HepG2 (cell line): ENCODE measurements around the gene TMEM117. TPM values are rescaled to one million over a fixed set of nuclear protein-coding genes. Genes with fewer than 3 reads are reported as not detected.

Source experiments
- ATAC-seq: fragments of 200-7000 bp; cut with Tn5 transposase; 3 replicates; pipeline ENCODE4 v1.9.1; 2020; ENCODE audit warnings: mild to moderate bottlenecking, moderate library complexity
- BruUV-seq: library from RNA; stranded (reverse); fragments of 400-500 nt; replicated peaks from 2 replicates; lab custom pipeline; 2021; lab: Mats Ljungman, UMichigan
- CTCF ChIA-PET: fragments of 300-600 bp; formaldehyde crosslinking; extraction: SDS; loops from one replicate; lab custom pipeline; 2021; ENCODE audit warnings: low total read pairs, inconsistent platforms, low intra/inter-chr PET ratio; lab: Yijun Ruan, JAX
- POLR2A ChIA-PET: fragments of 350-600 bp; sonication (Branson Sonifier 250); formaldehyde crosslinking; loops from one replicate; lab custom pipeline; 2020; ENCODE audit warnings: antibody characterized with exemption, inconsistent platforms; lab: Yijun Ruan, JAX
- DNase-seq: peaks from one replicate; pipeline ENCODE4 v3.0.0-alpha.2; 2015; ENCODE audit warnings: low spot score
- FAIRE-seq: peaks from 3 replicates; lab custom pipeline; 2011; peaks lifted over from hg19 to GRCh38; lab: Jason Lieb, UNC
- H2AFZ ChIP-seq: one replicate; pipeline ENCODE4 v1.6.1; 2011; ENCODE audit warnings: low read length, inconsistent platforms
- H3K27ac ChIP-seq: fragments of 300-600 bp; 3 replicates; pipeline ENCODE4 v1.8.0; 2011; ENCODE audit warnings: mixed run types, mild to moderate bottlenecking, mixed read lengths, low read length, inconsistent platforms; ENCODE audit not compliant: insufficient read depth; ENCODE audit errors: extremely low read length
- H3K27me3 ChIP-seq, 2 experiments: fragments of 200-600 bp in 1 of 2; 2 replicates in 1 of 2; 3 replicates in 1 of 2; pipeline versions ENCODE4 v1.6.0 to v1.8.0; 2011; ENCODE audit warnings: low read length in 2 of 2, mild to moderate bottlenecking in 2 of 2, moderate library complexity in 2 of 2, inconsistent platforms in 1 of 2; ENCODE audit not compliant: insufficient read depth in 2 of 2, control insufficient read depth in 1 of 2
- H3K36me3 ChIP-seq, 2 experiments: fragments of 200-600 bp in 1 of 2; replicated peaks in 1 of 2; 2 replicates in 1 of 2; 3 replicates in 1 of 2; pipeline versions ENCODE4 v1.5.1 to v1.8.0; 2011; ENCODE audit warnings: low read length in 2 of 2, inconsistent platforms in 1 of 2; ENCODE audit not compliant: insufficient read depth in 2 of 2, control insufficient read depth in 1 of 2
- H3K4me1 ChIP-seq: 2 replicates; pipeline ENCODE4 v1.5.1; 2012; ENCODE audit warnings: low read length, inconsistent platforms; ENCODE audit not compliant: insufficient read depth
- H3K4me2 ChIP-seq: 2 replicates; pipeline ENCODE4 v1.6.0; 2011; ENCODE audit warnings: low read depth, low read length, inconsistent platforms
- H3K4me3 ChIP-seq, 3 experiments: fragments of 200-600 bp in 1 of 3; sonication (generic), shearing (Covaris generic) in 1 of 3; replicated peaks in 1 of 3; 2 replicates each; pipeline ENCODE4 v1.5.1; 2011 to 2016; ENCODE audit warnings: low read length in 3 of 3, inconsistent platforms in 2 of 3, low read depth in 2 of 3, mild to moderate bottlenecking in 2 of 3, control low read depth in 1 of 3, mixed read lengths in 1 of 3; ENCODE audit not compliant: insufficient read depth in 1 of 3
- H3K79me2 ChIP-seq: one replicate; pipeline ENCODE4 v1.6.1; 2011; ENCODE audit warnings: low read length, inconsistent platforms; ENCODE audit not compliant: insufficient read depth
- H3K9ac ChIP-seq: 2 replicates; pipeline ENCODE4 v1.6.0; 2011; ENCODE audit warnings: mild to moderate bottlenecking, low read depth, low read length, inconsistent platforms; ENCODE audit not compliant: insufficient read depth
- H3K9me3 ChIP-seq: 2 replicates; pipeline ENCODE4 v1.5.1; 2012; ENCODE audit warnings: mild to moderate bottlenecking, low read length
- H4K20me1 ChIP-seq: 2 replicates; pipeline ENCODE4 v1.6.0; 2011; ENCODE audit warnings: inconsistent platforms, mild to moderate bottlenecking, low read length, moderate library complexity; ENCODE audit not compliant: insufficient read depth
- ATF1 ChIP-seq: IDR thresholded peaks from 2 replicates; pipeline ENCODE4 v1.6.1; 2016; ENCODE audit warnings: mild to moderate bottlenecking, control low read depth
- CC2D1A ChIP-seq: sonication (generic); formaldehyde crosslinking; IDR thresholded peaks from 2 replicates; pipeline ENCODE4 v1.8.1; 2023; ENCODE audit warnings: mild to moderate bottlenecking, missing genetic modification reagents
- ETV6 ChIP-seq: sonication (generic); formaldehyde crosslinking; conservative IDR thresholded peaks from 2 replicates; pipeline ENCODE4 v1.4.0; 2020; ENCODE audit warnings: missing genetic modification reagents
- HDAC2 ChIP-seq: sonication (generic); formaldehyde crosslinking; IDR thresholded peaks from 2 replicates; pipeline ENCODE4 v1.4.0; 2020; ENCODE audit warnings: missing genetic modification reagents
- HHEX ChIP-seq: IDR thresholded peaks from 2 replicates; pipeline ENCODE4 v1.6.1; 2016; ENCODE audit warnings: control low read depth
- ISL2 ChIP-seq: sonication (generic); formaldehyde crosslinking; IDR thresholded peaks from 2 replicates; pipeline ENCODE4 v1.5.0; 2020; ENCODE audit warnings: missing genetic modification reagents
- KMT2A ChIP-seq: sonication (generic); formaldehyde crosslinking; IDR thresholded peaks from 2 replicates; pipeline ENCODE4 v1.4.0; 2020; ENCODE audit warnings: missing genetic modification reagents
- PATZ1 ChIP-seq: sonication (generic); formaldehyde crosslinking; IDR thresholded peaks from 2 replicates; pipeline ENCODE4 v1.4.0; 2020; ENCODE audit warnings: missing genetic modification reagents
- REPIN1 ChIP-seq: sonication (generic); formaldehyde crosslinking; IDR thresholded peaks from 2 replicates; pipeline ENCODE4 v1.8.0; 2022; ENCODE audit warnings: missing genetic modification reagents, low read depth, mild to moderate bottlenecking, borderline replicate concordance
- SAFB2 ChIP-seq: sonication (generic); formaldehyde crosslinking; IDR thresholded peaks from 2 replicates; pipeline ENCODE4 v1.5.1; 2020; ENCODE audit warnings: missing genetic modification reagents, low read depth, mild to moderate bottlenecking, borderline replicate concordance
- SIN3A ChIP-seq: IDR thresholded peaks from 2 replicates; pipeline ENCODE4 v1.6.1; 2011; ENCODE audit warnings: low read depth, mild to moderate bottlenecking, control low read depth, low read length, borderline replicate concordance
- SMARCE1 ChIP-seq: fragments of 450-650 bp; IDR thresholded peaks from 2 replicates; pipeline ENCODE4 v1.6.1; 2017; ENCODE audit warnings: borderline replicate concordance
- TRIM24 ChIP-seq: sonication (generic); formaldehyde crosslinking; IDR thresholded peaks from 2 replicates; pipeline ENCODE4 v1.8.0; 2022; ENCODE audit warnings: mild to moderate bottlenecking, missing genetic modification reagents
- ZKSCAN1 ChIP-seq: fragments of 150-350 bp; IDR thresholded peaks from 2 replicates; pipeline ENCODE4 v1.6.1; 2014; ENCODE audit warnings: low read length
- ZNF225 ChIP-seq: sonication (generic); formaldehyde crosslinking; IDR thresholded peaks from 2 replicates; pipeline ENCODE4 v1.4.0; 2020; ENCODE audit warnings: mild to moderate bottlenecking, missing genetic modification reagents
- ZNF766 ChIP-seq: sonication (generic); formaldehyde crosslinking; IDR thresholded peaks from 2 replicates; pipeline ENCODE4 v1.5.0; 2020; ENCODE audit warnings: missing genetic modification reagents, borderline replicate concordance
- WGBS: methylation state at CpG from one replicate; pipeline ENCODE4 v1.1.6; 2017; ENCODE audit warnings: low lambda C conversion rate; 5-methylcytosine and 5-hydroxymethylcytosine counted together
- in situ Hi-C: cut with HindIII; loops from 2 replicates; pipeline ENCODE4 v1.10.0; 2017; ENCODE audit warnings: low pct_unique_long_range_greater_than_20kb; ENCODE audit not compliant: extremely low pct_ligation_motif_present
- intact Hi-C: fragments of 100-400 bp; cut with micrococcal nuclease; formaldehyde crosslinking; loops from one replicate; pipeline ENCODE4 v1.10.0; 2022; ENCODE audit not compliant: unreplicated experiment
- polyA plus RNA-seq, 8 experiments: library from polyadenylated mRNA; depleted of rRNA in 3 of 8; stranded (reverse) in 7 of 8; unstranded in 1 of 8; fragments of >200 nt; fragmentation: Illumina TruSeq in 4 of 8; extraction: Trizol in 4 of 8; gene quantifications; 2 replicates each; pipeline versions ENCODE4 v1.2.1 to v1.2.3, GENCODE V29; 2011 to 2016; ENCODE audit warnings: low read depth in 4 of 8, missing spikeins in 1 of 8, mixed read lengths in 1 of 8; ENCODE audit not compliant: insufficient read depth in 1 of 8
- total RNA-seq, 5 experiments: library from RNA; depleted of rRNA; stranded (reverse); fragments of >200 nt; fragmentation: Illumina TruSeq; extraction: Trizol; gene quantifications; 2 replicates each; pipeline ENCODE4 v1.2.3, GENCODE V29; 2016; ENCODE audit warnings: low read depth in 1 of 5

The TMEM117 gene
- total and polyA plus RNA-seq, 2 of the 13 experiments (the other 11 are each of a cell fraction or from before 2014, with no cell fraction given) = 2.8 to 8.5 TPM

GRCh38 chr12:43848786-43849185 lies 12.9 kb downstream of the TMEM117 start:
- ATAC-seq (no peak), FAIRE-seq (no peak), DNase-seq (no peak)
- Histone ChIP-seq H3K36me3 (0 out of 5 replicates have a peak, but pooled peaks cover 0 to 4% of the 10 kb centered on the region in 2 experiments), H3K79me2 (no peaks in the 10 kb centered on the region), H3K9ac (no peak overlapping the region), H2AFZ (no peak overlapping the region), H3K27me3 (no peaks in the 10 kb centered on the region), H3K4me1 (peaks cover 14% of the 10 kb centered on the region), H3K9me3 (no peaks in the 10 kb centered on the region), H3K27ac (no peak overlapping the region), H3K4me2 (no peak overlapping the region), H4K20me1 (no peaks in the 10 kb centered on the region), H3K4me3 (no peak overlapping the region)
- POLR2A ChIA-PET = no interaction called here
- TF ChIP-seq ETV6 (CRISPR knock-in tag) (no peak), ZNF225 (CRISPR knock-in tag) (no peak), KMT2A (CRISPR knock-in tag) (no peak), HDAC2 (CRISPR knock-in tag) (no peak), REPIN1 (CRISPR knock-in tag) (no peak)
- in situ Hi-C loops (no loop called here), intact Hi-C loops (no loop called here)
- CTCF ChIA-PET = no interaction called here
- WGBS = 97% methylated on average over 3 of the region's 3 CpGs
- BruUV-seq = no TSS peak

DNA sequence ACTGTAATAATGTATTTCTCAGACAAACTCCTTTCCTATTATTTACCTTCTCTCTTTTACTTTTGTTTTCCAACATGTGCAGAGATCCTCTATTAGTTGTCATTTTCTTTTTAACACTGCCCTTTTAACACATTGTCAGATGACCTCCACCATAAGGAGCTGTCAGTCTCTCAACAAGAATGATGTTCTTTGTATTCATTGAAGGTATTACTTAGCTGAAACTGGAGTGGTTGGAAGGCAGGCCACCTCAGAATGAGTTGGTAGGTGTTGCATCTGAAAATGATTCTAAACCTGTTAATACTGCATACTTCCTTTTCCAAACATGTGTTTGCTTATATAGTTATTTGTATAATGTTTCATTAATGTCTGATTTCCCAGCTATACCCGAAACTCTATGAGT lies 16.9 kb downstream of the TMEM117 start:
- Histone ChIP-seq H4K20me1 (no peaks in the 10 kb centered on the region), H3K9ac (no peak overlapping the region), H3K4me1 (peaks cover 6% of the 10 kb centered on the region; the same call in 1 of the 2 replicates), H3K27ac (no peak overlapping the region), H3K4me3 (no peak overlapping the region), H3K79me2 (no peaks in the 10 kb centered on the region), H3K27me3 (no peaks in the 10 kb centered on the region), H3K36me3 (0 out of 5 replicates have a peak, but pooled peaks cover 0 to 4% of the 10 kb centered on the region in 2 experiments), H2AFZ (no peak overlapping the region), H3K9me3 (no peaks in the 10 kb centered on the region), H3K4me2 (no peak overlapping the region)
- intact Hi-C loops = no loop called here
- no peak for TF ChIP-seq HHEX (CRISPR knock-in tag)
- no peak for TF ChIP-seq PATZ1
- TF ChIP-seq ZNF766 (CRISPR knock-in tag) = no peak
- TF ChIP-seq ZKSCAN1 = no peak
- no peak for TF ChIP-seq SIN3A
- no peak for TF ChIP-seq ATF1 (CRISPR knock-in tag)
- TF ChIP-seq SAFB2 = no peak
- TF ChIP-seq TRIM24 (CRISPR knock-in tag) = no peak
- TF ChIP-seq CC2D1A = no peak
- no peak for TF ChIP-seq SMARCE1
- no peak for TF ChIP-seq ISL2 (CRISPR knock-in tag)
- 96% methylated on average over 1 of the region's 1 CpG for WGBS
- in situ Hi-C loops = no loop called here
- ATAC-seq = no peak
- FAIRE-seq = no peak
- ChIA-PET POLR2A (no interaction called here), CTCF (no interaction called here)
- no TSS peak for BruUV-seq
- DNase-seq = no peak
